ENCODE measurements around the gene ALCAM.

DNA sequence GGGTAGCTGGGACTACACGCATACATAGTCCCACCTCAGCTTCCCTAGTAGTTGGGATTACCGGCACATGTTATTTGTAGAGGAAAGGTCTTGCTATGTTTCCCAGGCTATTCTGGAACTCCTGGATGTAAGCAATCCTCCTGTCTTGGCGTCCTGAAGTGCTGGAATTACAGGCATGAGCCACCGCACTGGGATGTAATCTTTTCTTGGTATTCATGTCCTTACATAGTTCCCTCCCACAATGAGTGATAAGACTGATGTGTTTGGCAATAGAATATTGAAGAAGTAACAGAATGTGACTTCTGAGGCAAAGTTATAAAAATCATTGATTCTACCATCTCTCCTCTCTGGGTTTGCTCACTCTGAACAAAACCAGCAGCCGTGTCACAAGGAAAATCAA lies 22.7 kb upstream of the ALCAM start:
- no peak for TF ChIP-seq POLR2A (IDR thresholded peaks at IDR 0.05; ENCODE audit: low read depth, low read length)
- TF ChIP-seq POLR2AphosphoS5 (IDR thresholded peaks at IDR 0.05; ENCODE audit: low read depth, low read length), result no peak

Measured in GM12892 (cell line).